ENCODE measurements around the gene EPHA4.

DNA sequence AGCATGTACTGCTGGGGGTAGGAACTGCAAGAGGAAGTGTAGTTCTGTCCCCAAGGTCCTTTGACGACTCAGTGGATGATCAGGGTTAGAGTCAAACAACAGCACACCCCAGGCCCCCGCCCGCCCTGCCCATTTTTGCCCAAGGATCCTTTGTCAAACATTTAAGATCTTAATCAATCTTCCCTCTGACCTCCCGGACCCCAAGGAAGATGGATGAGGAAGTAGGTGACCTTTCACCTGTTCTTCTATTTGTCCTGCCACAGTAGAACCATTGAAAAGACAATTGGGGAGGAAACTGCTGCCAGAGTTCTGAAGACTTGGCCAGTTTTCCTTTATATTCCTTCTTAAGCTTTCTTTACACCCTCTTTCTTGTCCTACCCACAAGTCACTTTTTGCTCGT lies 12.1 kb downstream of the EPHA4 start:
- TF ChIP-seq POLR2AphosphoS5 (IDR thresholded peaks at IDR 0.05; ENCODE audit: low read depth, low read length) (no peak), JUND (IDR thresholded peaks at IDR 0.05) (no peak), GABPA (IDR thresholded peaks at IDR 0.05; ENCODE audit: low read depth) (no peak), RAD21 (IDR thresholded peaks at IDR 0.05; ENCODE audit: low read length) (no peak), SMC3 (IDR thresholded peaks at IDR 0.05; ENCODE audit: low read depth, low read length) (no peak), ELF1 (IDR thresholded peaks at IDR 0.05) (no peak), MEF2A (IDR thresholded peaks at IDR 0.05; ENCODE audit: borderline replicate concordance, low read depth) (no peak), CHD2 (IDR thresholded peaks at IDR 0.05; ENCODE audit: low read length, partially characterized antibody) (no peak)
- TF ChIP-seq, protein P1, sequence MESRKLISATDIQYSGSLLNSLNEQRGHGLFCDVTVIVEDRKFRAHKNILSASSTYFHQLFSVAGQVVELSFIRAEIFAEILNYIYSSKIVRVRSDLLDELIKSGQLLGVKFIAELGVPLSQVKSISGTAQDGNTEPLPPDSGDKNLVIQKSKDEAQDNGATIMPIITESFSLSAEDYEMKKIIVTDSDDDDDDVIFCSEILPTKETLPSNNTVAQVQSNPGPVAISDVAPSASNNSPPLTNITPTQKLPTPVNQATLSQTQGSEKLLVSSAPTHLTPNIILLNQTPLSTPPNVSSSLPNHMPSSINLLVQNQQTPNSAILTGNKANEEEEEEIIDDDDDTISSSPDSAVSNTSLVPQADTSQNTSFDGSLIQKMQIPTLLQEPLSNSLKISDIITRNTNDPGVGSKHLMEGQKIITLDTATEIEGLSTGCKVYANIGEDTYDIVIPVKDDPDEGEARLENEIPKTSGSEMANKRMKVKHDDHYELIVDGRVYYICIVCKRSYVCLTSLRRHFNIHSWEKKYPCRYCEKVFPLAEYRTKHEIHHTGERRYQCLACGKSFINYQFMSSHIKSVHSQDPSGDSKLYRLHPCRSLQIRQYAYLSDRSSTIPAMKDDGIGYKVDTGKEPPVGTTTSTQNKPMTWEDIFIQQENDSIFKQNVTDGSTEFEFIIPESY (IDR thresholded peaks at IDR 0.05; ENCODE audit: borderline replicate concordance, low read depth) = no peak
- TF ChIP-seq, protein P2, sequence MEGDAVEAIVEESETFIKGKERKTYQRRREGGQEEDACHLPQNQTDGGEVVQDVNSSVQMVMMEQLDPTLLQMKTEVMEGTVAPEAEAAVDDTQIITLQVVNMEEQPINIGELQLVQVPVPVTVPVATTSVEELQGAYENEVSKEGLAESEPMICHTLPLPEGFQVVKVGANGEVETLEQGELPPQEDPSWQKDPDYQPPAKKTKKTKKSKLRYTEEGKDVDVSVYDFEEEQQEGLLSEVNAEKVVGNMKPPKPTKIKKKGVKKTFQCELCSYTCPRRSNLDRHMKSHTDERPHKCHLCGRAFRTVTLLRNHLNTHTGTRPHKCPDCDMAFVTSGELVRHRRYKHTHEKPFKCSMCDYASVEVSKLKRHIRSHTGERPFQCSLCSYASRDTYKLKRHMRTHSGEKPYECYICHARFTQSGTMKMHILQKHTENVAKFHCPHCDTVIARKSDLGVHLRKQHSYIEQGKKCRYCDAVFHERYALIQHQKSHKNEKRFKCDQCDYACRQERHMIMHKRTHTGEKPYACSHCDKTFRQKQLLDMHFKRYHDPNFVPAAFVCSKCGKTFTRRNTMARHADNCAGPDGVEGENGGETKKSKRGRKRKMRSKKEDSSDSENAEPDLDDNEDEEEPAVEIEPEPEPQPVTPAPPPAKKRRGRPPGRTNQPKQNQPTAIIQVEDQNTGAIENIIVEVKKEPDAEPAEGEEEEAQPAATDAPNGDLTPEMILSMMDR (IDR thresholded peaks at IDR 0.05) = no peak
- TF ChIP-seq, protein P3, sequence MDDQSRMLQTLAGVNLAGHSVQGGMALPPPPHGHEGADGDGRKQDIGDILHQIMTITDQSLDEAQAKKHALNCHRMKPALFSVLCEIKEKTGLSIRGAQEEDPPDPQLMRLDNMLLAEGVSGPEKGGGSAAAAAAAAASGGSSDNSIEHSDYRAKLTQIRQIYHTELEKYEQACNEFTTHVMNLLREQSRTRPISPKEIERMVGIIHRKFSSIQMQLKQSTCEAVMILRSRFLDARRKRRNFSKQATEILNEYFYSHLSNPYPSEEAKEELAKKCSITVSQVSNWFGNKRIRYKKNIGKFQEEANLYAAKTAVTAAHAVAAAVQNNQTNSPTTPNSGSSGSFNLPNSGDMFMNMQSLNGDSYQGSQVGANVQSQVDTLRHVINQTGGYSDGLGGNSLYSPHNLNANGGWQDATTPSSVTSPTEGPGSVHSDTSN (IDR thresholded peaks at IDR 0.05) = no peak
- TF ChIP-seq, protein P4, sequence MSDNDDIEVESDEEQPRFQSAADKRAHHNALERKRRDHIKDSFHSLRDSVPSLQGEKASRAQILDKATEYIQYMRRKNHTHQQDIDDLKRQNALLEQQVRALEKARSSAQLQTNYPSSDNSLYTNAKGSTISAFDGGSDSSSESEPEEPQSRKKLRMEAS (IDR thresholded peaks at IDR 0.05; ENCODE audit: low read depth) = no peak
